GM11168 (cell line): Measurements from ENCODE around the gene PKM.

ENCODE experiments used
- in situ Hi-C: fragments of 300-500 bp; cut with MboI; formaldehyde crosslinking; loops from one replicate; pipeline ENCODE4 v1.12.0; 2022; ENCODE audit warnings: low sequenced_read_pairs; ENCODE audit not compliant: unreplicated experiment

The PKM gene

DNA sequence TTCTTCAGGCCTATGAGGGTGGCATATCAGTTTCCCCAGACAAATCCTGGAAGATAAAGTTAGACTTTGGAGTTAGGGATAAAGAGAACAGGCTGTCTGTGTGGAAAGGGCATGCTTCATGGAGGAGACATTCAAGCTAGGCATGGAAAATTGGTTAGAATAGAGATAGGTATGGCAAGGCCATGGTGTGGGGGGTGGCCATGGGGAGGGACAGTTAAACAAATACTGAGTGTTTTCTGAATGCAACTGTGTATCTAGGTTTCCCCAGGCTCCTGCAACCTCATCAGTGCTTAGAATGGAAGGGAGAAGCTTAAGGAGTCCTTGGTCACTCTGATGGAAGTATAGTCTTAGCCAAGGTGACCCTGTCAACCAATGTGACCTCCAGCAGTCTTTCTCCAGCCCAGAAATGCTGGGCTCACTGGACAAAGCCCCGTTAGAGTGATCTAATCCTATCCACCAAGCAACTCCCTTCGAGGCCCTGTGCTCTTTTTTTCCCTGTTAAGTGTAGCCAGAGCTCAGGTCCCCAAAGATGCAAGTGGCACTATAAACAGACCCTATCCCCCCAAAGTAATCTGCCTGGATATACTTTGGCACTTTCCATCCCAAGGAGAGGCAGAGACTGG, 5.5 kb upstream of the PKM start:
- in situ Hi-C loops = no loop called here

DNA sequence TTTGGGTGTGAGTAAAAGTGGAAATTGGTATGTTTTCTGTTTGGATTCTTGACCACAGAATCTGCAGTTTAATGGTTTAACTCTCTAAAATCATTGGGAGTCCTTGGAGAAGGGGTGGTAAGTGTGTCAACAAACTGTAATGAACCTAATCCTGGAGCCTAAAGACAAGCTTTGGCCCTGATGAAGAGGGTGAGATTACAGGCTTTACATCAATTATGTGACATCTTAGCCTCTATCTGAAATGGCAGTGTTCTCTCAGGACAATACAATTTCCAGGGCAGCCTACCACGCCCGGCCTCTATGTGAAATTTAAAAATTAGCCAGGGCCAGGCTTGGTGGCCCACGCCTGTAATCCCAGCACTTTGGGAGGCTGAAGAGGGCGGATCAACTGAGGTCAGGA, 4.3 kb upstream of the PKM start:
- in situ Hi-C loops = no loop called here

DNA sequence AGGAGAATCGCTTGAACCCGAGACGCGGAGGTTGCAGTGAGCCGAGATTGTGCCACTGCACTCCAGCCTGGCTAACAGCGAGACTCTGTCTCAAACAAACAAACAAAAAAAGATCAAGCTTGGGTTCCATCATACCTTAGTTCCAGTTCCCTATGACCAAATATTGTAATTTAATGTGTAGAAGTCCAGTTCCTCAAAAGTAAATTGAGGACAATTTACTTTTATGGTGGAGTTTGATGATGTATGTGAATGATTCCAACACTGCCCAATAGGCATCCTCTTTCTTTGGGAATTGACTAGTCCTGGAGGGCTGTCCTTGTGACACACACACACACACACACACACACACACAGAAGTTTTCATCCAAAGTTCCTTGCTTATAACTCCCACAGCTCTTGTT, 2.8 kb upstream of the PKM start:
- in situ Hi-C loops = no loop called here

DNA sequence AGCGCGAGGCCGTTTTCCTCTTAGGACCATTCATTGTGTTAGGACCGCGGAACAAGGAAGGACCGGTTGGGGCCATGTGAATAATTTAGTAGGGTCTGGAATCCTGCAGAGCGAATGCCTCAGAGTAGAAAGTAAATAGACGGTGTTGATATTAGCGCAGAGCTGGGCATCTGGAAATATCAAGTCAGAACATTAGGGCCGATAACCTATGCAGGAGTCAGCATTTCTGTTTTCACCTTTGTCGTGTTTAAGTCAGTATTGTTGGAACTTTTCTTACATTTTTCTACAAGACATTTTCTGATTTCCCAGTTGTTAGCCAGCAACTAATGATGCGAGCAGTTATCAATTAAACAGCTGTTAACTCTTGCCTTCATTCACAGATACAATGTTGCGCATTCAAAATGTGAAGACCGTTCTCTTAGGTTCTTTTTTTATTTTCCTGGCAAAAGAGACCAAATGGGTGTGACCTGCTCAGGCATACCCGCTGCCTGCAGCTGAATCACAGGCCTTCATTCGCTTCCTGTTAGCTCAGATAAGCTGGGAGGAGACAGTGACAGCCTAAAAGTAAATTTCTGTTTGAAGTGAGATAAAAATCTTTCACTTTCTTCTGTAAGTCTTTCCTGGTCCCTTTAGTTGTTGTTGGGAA, 966 bp upstream of the PKM start:
- in situ Hi-C loops = no loop called here

DNA sequence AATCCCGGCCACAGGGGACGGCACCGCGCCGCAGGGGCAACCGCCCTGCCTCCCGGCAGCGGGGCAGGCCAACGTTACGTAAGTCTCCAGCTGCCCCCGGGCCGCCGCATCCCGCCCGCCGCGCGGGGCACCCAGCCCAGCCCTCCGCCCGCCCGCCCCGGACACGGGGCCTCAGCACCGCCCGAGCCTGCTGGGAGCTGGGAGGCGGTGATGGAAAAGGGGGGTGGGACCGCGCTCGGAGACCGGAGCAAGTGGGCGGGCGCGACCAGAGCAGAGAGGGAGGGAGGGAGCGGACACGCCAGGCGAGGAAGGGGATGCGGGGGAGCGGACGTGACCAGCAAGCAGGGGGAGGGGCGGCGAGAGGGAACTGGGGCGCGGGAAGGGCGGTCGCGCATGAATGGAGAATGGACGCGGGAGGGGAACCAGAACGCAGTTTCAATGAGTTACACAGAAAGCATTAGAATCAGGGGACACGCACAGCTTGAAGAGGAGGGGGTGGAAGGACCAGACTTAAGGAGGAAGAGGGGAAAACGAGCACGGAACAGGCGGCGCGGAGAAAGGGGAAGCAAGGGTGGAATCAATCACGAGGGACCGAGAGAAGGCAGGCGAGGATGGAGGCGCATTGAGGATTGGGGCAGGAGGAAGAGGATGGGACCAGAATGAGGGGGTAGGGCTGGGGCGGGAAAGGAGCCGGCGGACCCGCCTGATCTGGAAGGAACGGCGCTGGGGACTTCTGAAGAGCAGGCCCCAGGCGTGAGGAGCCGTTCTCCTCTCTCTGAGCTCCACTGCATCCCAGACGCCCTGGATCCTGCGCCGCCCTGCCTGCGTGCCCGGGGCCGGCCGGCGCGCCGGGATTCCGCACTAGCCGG, 559 bp downstream of the PKM start:
- in situ Hi-C loops = no loop called here

DNA sequence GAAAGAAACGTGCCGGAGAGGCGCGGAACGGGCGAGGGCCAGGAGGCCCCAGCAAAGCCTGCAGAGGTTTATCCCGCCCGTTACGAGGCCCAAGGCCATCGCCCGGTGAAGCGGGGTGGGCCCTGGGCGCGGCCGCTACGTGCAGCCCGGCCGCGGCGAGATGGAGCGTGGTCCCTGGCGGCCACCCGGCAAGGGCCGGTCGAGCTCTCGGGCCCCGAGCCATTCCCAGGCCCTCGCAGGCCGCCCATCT, 1.1 kb downstream of the PKM start:
- in situ Hi-C loops = no loop called here

DNA sequence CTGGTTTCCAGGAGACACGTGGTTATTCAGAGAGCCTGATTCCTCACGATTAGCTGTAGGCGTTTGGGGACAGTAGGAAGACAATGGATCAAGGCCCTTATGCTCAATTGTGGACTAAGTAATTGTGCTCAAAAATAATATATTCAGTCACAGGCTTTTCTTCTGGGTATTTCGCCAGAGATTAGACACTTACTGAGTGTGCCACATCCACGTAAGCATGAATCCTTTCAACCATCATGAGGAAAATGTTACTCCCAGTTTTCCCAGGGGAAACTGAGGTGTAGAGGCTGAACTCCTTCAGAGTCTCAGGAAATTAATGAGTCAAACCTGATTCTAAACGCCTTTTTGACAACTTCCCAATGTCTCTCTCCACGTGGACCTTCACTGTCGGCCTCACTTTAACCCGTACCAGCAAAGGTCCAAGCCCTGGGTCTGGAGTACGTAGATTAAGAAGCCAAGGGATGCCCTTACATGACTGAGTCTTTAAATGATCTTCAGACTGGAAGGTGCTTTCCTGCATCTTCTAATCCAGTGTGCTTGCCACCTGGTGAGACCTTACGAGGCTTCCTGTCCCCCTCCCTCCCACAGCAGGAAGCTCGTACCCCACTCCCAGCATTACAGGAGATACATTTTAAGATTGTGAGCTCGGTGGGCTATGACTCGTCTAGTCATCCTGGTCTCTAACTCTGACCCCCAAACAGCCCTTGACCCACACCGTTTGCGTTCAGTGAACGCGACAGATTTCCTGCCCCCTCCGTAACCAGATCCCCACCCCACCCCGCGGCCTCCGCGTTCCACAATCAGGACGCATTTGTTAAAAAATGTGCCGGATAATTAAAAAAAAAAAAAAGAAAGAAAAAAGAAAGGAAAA, 1.7 kb downstream of the PKM start:
- in situ Hi-C loops = no loop called here

DNA sequence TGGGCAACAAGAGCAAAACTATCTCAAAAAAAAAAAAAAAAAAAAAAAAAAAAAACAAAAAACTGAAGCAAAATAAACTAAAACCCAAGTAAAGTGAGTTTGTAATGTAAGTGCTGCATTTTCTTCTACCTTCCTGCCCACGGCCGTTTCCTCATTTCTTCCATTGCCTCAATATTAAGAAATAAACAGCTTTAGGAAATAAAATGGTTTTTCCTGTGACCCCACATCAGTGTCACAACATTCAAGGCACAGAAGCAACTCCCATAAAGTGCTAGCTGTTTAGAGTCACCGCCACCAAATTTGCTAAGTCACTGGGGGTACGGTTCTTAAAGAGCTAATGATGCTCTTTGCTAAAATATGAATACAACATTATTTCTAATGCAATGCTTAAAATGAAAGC, 3.3 kb downstream of the PKM start:
- in situ Hi-C loops = no loop called here

DNA sequence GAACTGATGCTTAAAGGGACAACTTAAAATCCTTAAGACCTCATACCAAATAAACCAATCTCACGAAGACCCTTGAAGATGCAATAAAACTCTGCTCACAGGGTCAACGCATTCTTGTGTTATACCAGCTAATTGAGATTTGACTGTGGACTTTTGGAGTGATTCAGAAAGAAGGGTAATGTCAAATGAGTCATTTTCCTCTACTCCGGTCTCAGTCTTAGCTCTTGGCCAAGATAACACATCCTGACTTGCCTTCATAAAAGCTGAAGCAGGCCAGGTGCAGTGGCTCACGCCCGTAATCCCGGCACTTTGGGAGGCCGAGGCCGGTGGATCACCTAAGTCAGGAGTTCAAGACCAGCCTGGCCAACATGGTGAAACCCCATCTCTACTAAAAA, 3.8 kb downstream of the PKM start:
- in situ Hi-C loops = no loop called here

DNA sequence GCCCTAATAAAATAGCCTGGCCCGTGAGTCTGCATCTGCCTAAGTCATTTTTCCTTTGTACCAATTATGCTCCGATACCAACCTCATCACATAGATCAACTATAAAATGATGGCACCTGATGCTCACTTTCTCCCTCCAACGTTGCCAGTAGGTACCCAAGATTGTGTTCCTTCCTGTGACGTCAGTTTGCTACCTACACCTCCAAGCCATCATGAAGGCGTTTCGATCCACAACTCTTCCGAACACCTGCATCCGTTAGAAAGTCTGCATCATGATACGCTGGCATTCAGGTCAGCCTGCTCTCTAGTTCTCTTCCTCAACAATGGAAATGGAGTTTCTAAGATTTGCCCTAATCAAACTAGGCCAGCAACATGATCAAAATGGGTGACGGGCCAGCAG, 7.7 kb downstream of the PKM start:
- in situ Hi-C loops = no loop called here

DNA sequence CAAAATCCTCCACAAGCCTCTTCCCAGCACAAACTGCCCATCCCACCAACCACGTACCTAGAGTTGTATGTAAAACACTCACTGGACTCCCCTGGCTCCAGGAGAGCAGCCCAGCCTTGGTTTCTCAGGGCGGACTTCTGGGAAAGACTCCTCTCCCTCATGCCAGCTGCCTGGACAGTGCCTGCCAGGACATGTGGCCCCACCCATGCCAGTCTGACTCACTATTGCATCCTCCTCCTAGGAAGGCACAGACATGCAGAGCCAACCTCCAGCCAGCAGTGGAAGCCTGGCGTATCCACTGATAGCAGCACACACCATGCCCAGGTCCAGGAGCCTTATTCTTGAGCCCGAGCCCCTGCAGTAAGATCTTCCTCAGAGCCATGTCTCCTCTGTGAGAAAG, 8.6 kb downstream of the PKM start:
- in situ Hi-C loops = no loop called here

DNA sequence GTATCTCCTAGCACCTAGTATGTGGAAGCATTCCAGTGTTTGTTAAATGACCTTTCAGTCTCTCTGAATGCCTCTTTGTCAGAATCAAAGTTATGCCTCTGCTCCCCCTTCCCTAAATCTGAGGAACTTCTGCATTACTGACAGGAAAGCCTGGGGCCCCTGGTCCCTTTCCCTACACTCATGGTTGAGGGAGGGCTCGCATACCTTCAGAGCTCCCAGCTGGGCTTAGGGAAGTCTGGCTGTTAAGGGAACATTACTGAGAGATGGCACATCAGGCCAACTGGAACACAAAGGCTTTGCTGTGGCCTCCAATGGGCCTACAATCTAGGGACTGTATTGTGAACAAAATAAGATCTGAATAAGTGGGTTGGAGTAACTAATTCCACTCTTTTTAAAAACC, 10.3 kb downstream of the PKM start:
- in situ Hi-C loops = no loop called here

DNA sequence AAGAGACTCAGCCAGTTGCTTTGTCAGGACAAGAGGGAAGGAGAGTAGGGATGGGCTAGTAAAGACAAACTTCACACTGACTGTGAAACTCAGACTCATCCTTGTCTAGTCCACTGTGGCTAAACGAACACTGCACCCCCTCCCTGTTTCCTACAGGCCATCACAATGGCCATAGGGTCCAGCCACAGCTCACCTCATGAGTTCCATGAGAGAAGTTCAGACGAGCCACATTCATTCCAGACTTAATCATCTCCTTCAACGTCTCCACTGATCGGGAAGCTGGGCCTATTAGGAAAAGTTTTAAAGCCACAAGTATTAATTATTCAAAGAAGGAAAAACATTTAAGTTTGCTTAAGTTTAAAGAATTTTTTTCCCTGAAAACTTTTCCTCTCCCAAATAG, 13.8 kb downstream of the PKM start:
- in situ Hi-C loops = no loop called here

DNA sequence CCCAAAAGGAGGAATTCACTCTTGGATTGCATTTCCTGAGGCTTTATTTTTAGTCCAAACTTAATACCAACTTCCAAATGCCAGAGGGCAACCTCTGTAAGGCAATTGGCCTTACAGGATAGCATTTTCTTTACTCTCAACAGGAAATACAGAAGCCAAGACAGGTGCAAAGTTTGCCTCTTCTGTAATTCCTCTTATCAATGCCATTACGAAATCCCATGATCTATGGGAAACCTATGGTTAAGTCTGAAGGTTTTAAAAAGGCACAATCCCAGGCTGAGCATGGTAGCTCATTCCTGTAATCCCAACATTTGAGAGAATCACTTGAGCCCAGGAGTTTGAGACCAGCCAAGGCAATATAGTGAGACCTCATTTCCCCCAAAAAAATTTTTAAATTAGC, 14.9 kb downstream of the PKM start:
- in situ Hi-C loops = no loop called here

DNA sequence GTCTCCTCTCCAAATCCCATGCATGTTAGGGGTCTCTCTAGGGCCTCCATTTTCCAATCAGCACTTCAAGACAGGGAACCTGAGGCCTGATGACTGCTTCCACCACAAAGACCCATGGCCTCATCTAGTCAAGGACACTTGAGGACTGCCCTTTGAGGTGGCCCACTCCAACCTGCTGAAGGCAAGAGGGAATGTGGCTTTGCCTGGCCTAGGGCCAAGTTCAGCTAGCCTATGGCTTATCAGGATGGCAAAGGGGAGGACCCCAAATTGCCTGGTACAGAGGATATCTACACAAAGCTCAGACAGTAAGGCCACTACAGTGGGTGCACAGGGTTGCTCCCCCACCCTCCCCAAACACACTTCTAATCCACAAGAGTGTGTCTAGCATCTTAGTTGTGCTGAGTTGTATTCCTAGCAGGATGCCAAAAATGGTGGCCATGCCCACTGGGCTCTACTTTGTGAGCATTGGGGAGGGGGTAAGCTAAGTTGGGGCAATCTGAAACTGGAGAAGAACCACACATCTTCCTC, 23.4 kb downstream of the PKM start:
- in situ Hi-C loops = no loop called here

DNA sequence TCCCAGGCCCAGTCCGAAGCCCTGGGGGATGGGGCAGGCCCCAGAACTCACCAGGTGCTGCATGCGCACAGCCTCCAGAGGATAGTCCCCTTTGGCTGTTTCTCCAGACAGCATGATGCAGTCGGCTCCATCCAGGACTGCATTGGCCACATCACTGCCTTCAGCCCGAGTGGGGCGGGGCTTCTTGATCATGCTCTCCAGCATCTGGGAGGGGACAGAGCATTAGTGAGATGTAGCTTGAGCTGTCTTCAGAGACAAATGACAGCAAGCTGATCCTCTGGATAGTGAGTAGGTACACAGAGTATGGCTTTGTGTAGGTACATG, 24.4 kb downstream of the PKM start:
- in situ Hi-C loops = no loop called here

DNA sequence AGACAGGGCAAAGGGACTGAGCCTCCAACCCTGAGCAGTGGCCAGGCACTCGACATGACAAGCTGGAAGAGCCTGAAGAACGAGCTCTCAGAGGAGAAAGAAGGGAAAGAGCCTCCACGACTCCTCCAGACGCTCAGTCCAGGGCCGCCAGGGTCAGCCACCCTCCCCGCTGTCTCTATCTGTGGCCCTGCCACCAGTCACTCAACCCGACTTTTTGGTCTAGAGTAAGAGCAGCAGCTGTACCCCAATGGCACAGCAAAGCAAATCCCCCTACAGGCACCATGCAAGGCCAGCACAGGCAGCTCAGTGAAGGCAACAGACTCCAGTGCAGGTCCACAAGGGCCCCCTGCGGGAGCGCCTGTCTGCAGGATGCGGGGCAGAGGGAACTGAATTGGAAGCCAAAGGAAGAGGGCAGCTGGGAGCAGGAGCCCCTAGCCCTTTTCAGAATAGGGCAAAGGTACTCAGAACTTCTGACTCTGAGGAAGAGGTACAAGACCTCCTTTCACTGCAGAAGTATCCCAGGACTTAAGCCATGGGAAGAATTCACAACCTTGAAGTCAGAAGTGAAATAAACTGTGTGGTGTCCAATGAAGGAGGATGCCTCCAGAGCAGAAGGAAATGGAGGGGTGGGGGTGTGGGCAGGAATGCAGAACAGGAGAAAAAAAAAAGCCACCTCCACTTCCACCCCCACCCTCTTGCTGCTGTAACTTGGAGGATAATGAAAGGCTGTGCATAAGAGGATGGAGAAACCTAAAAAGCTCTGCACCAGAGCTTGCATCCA, 24.9 kb downstream of the PKM start:
- in situ Hi-C loops = no loop called here

DNA sequence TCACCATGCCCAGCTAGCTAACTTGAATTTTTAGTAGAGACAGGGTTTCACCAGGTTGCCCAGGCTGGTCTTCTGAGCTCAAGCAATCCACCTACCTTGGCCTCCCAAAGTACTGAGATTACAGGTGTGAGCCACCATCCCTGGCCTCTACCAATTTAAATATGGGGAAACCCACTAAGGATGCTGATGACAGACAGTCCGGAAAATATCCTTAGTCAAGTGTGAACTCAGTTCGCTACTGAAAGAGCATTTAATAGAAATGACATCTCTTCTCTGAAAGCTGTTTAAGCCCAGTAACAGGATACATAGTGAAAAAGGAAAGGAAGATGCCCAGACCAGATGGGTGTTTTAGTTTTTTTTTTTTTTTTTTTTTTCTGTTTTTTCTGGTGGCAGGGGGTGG, 25.7 kb downstream of the PKM start:
- in situ Hi-C loops = no loop called here

DNA sequence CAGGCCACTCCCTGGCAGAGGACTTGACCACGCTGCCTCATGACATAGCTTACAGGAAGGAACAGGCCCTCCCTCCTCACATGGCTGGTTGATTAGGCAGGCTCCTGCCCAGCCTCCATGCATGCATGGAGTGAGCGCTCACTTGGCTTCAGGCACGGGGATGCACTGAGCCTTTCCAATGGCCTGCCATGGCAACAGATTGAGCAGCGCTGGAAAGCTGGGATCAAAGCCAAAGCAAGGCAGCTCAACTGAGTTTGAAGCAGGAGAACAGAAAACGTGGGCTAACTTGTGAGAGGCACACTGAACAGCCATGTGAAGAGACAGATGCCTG, 27.5 kb downstream of the PKM start:
- in situ Hi-C loops = no loop called here

DNA sequence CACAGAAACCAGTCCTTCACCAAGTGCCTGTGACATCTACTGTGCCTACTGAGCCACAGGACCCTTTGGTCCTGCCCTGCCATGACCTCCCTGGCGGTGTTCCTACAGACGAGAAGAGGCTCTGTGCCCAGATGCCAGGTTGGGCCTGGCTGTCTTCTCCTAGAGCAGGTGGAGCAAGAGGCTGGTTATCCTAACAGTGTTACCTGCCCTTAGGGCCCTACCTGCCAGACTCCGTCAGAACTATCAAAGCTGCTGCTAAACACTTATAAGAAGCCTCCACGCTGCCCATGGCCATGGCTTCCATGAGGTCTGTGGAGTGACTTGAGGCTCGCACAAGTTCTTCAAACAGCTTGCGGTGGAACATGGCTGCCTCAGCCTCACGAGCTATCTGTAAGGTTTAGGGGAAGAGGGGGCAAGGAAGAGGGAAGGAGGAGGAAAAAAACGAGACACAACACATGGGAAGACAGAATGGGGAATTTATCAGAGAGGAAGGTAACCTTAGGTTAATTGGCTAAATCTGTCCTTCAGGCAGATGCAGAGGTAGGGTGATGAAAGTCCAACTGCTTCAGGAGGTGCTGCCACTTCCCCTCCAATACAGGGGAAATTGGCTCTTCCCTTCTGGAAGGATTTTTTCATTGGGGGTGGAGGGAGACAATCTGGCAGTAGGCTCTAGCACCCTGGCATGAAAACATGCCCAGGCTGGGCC, 28.0 kb downstream of the PKM start:
- in situ Hi-C loops = no loop called here
